ENCODE data around the gene GSTT2B. TPM values are rescaled to one million over a fixed set of nuclear protein-coding genes. Genes with fewer than 3 reads are reported as not detected.
"Not testable (repeated sequence)": the region's sequence is repeated elsewhere in the genome, so short reads cannot be mapped to it uniquely, and the experiment has no call there.

Gene GSTT2B
- 0.79 and 0.90 TPM in 2 replicates for total RNA-seq

GRCh38 chr22:23961084-23961771 is at the start of gene GSTT2B:
GSTT2B (minus strand) TSS chr22:23961195; CDS start chr22:23961131, 64 bp downstream.
- DNase-seq (ENCODE audit: low read depth); H3K27me3 ChIP-seq (ENCODE audit: control insufficient read depth, insufficient read depth, low read length); H3K4me3 ChIP-seq (ENCODE audit: low read depth, low read length); FAIRE-seq; H3K36me3 ChIP-seq (ENCODE audit: control insufficient read depth, insufficient read depth, low read length): not testable (repeated sequence)

GRCh38 chr22:24010018-24010391 is 49.0 kb upstream of the GSTT2B start:
- Histone ChIP-seq H3K27me3 (ENCODE audit: control insufficient read depth, insufficient read depth, low read length) (no peaks in the 10 kb centered on the region), H3K36me3 (ENCODE audit: control insufficient read depth, insufficient read depth, low read length) (no peaks in the 10 kb centered on the region), H3K4me3 (ENCODE audit: low read depth, low read length) (no peak overlapping the region)
- no peak for FAIRE-seq
- DNase-seq (ENCODE audit: low read depth): no peak
- no peak for TF ChIP-seq CTCF (IDR thresholded peaks at IDR 0.05; ENCODE audit: insufficient read depth, low read length, severe bottlenecking)

GRCh38 chr22:24009227-24010017 is 48.4 kb upstream of the GSTT2B start:
- no peak for DNase-seq (ENCODE audit: low read depth)
- no peak for FAIRE-seq
- no peak for TF ChIP-seq CTCF (IDR thresholded peaks at IDR 0.05; ENCODE audit: insufficient read depth, low read length, severe bottlenecking)
- H3K36me3 ChIP-seq (ENCODE audit: control insufficient read depth, insufficient read depth, low read length): no peaks in the 10 kb centered on the region
- H3K27me3 ChIP-seq (ENCODE audit: control insufficient read depth, insufficient read depth, low read length): no peaks in the 10 kb centered on the region
- H3K4me3 ChIP-seq (ENCODE audit: low read depth, low read length): no peak overlapping the region

- DNase-seq (ENCODE audit: low read depth): no peak
- no peak for FAIRE-seq
- Histone ChIP-seq H3K36me3 (ENCODE audit: control insufficient read depth, insufficient read depth, low read length) (no peaks in the 10 kb centered on the region), H3K4me3 (ENCODE audit: low read depth, low read length) (no peak overlapping the region), H3K27me3 (ENCODE audit: control insufficient read depth, insufficient read depth, low read length) (peaks cover 2% of the 10 kb centered on the region)
- no peak for TF ChIP-seq CTCF (IDR thresholded peaks at IDR 0.05; ENCODE audit: insufficient read depth, low read length, severe bottlenecking)
Measured at GRCh38 chr22:24008381-24009226, 47.6 kb upstream of the GSTT2B start.

GRCh38 chr22:24008022-24008283 is 47.0 kb upstream of the GSTT2B start:
- H3K27me3 ChIP-seq (ENCODE audit: control insufficient read depth, insufficient read depth, low read length): peaks cover 2% of the 10 kb centered on the region
- no peak for DNase-seq (ENCODE audit: low read depth)

More at GRCh38 chr22:24008022-24008283, 47.0 kb upstream of the GSTT2B start:
- Histone ChIP-seq H3K36me3 (ENCODE audit: control insufficient read depth, insufficient read depth, low read length) (no peaks in the 10 kb centered on the region), H3K4me3 (ENCODE audit: low read depth, low read length) (no peak overlapping the region)
- FAIRE-seq: no peak
- no peak for TF ChIP-seq CTCF (IDR thresholded peaks at IDR 0.05; ENCODE audit: insufficient read depth, low read length, severe bottlenecking)

Measured in bronchial epithelial cell (primary cell).